HepG2 (cell line): ENCODE results near the gene CHMP4B. TPM values are rescaled to one million over a fixed set of nuclear protein-coding genes. Genes with fewer than 3 reads are reported as not detected.

Source experiments
- CBFB ChIP-seq: sonication (generic); formaldehyde crosslinking; IDR thresholded peaks from 2 replicates; pipeline ENCODE4 v1.4.0; 2020; ENCODE audit warnings: missing genetic modification reagents
- DPF2 ChIP-seq: sonication (generic); formaldehyde crosslinking; IDR thresholded peaks from 2 replicates; pipeline ENCODE4 v1.4.0; 2020; ENCODE audit warnings: mild to moderate bottlenecking, low read depth, missing genetic modification reagents, borderline replicate concordance
- ELF4 ChIP-seq: sonication (generic); formaldehyde crosslinking; IDR thresholded peaks from 2 replicates; pipeline ENCODE4 v1.5.0; 2020; ENCODE audit warnings: missing genetic modification reagents, mild to moderate bottlenecking, moderate library complexity, borderline replicate concordance
- IKZF1 ChIP-seq: fragments of 450-650 bp; IDR thresholded peaks from 2 replicates; pipeline ENCODE4 v1.7.1; 2016
- MTA1 ChIP-seq: sonication (generic); formaldehyde crosslinking; IDR thresholded peaks from 2 replicates; pipeline ENCODE4 v1.4.0; 2020; ENCODE audit warnings: missing genetic modification reagents, mild to moderate bottlenecking, borderline replicate concordance
- MYNN ChIP-seq: sonication (generic); formaldehyde crosslinking; IDR thresholded peaks from 2 replicates; pipeline ENCODE4 v1.4.0; 2020; ENCODE audit warnings: mild to moderate bottlenecking, low read depth, missing genetic modification reagents
- NCOA5 ChIP-seq: sonication (generic); formaldehyde crosslinking; IDR thresholded peaks from 2 replicates; pipeline ENCODE4 v1.4.0; 2020; ENCODE audit warnings: missing genetic modification reagents
- TCF12 ChIP-seq, 2 experiments: fragments of 450-650 bp in 1 of 2; sonication (generic) in 1 of 2; formaldehyde crosslinking in 1 of 2; IDR thresholded peaks; 2 replicates each; pipeline versions ENCODE4 v1.6.1 to v1.8.0; 2017 to 2022; ENCODE audit warnings: antibody characterized with exemption in 1 of 2, mild to moderate bottlenecking in 1 of 2, missing genetic modification reagents in 1 of 2, moderate library complexity in 1 of 2
- ZFP41 ChIP-seq: sonication (generic); formaldehyde crosslinking; IDR thresholded peaks from 2 replicates; pipeline ENCODE4 v1.4.0; 2020; ENCODE audit warnings: mild to moderate bottlenecking, missing genetic modification reagents, borderline replicate concordance
- ZKSCAN8 ChIP-seq: IDR thresholded peaks from 2 replicates; pipeline ENCODE4 v1.6.1; 2016; ENCODE audit warnings: borderline replicate concordance, missing genetic modification reagents, missing compliant biosample characterization
- ZNF235 ChIP-seq: sonication (generic); formaldehyde crosslinking; IDR thresholded peaks from 2 replicates; pipeline ENCODE4 v1.8.1; 2023; ENCODE audit warnings: mild to moderate bottlenecking, missing genetic modification reagents, borderline replicate concordance
- ZNF577 ChIP-seq: sonication (generic); formaldehyde crosslinking; IDR thresholded peaks from 2 replicates; pipeline ENCODE4 v1.4.0; 2020; ENCODE audit warnings: mild to moderate bottlenecking, low read depth, missing genetic modification reagents, borderline replicate concordance
- ZNF670 ChIP-seq: sonication (generic); formaldehyde crosslinking; IDR thresholded peaks from 2 replicates; pipeline ENCODE4 v1.8.0; 2022; ENCODE audit warnings: mild to moderate bottlenecking, missing genetic modification reagents, borderline replicate concordance
- polyA plus RNA-seq, 8 experiments: library from polyadenylated mRNA; depleted of rRNA in 3 of 8; stranded (reverse) in 7 of 8; unstranded in 1 of 8; fragments of >200 nt; fragmentation: Illumina TruSeq in 4 of 8; extraction: Trizol in 4 of 8; gene quantifications; 2 replicates each; pipeline versions ENCODE4 v1.2.1 to v1.2.3, GENCODE V29; 2011 to 2016; ENCODE audit warnings: low read depth in 4 of 8, missing spikeins in 1 of 8, mixed read lengths in 1 of 8; ENCODE audit not compliant: insufficient read depth in 1 of 8
- total RNA-seq, 5 experiments: library from RNA; depleted of rRNA; stranded (reverse); fragments of >200 nt; fragmentation: Illumina TruSeq; extraction: Trizol; gene quantifications; 2 replicates each; pipeline ENCODE4 v1.2.3, GENCODE V29; 2016; ENCODE audit warnings: low read depth in 1 of 5
- TF ChIP-seq, protein P1 (sequence below): sonication (generic); formaldehyde crosslinking; IDR thresholded peaks from 2 replicates; pipeline ENCODE4 v1.5.1; 2020; ENCODE audit warnings: missing genetic modification reagents, mild to moderate bottlenecking, borderline replicate concordance
- TF ChIP-seq, protein P2 (sequence below): sonication (generic); formaldehyde crosslinking; conservative IDR thresholded peaks from 2 replicates; pipeline ENCODE4 v1.4.0; 2020; ENCODE audit warnings: missing genetic modification reagents
- TF ChIP-seq, protein P3 (sequence below): sonication (generic); formaldehyde crosslinking; IDR thresholded peaks from 2 replicates; pipeline ENCODE4 v1.4.0; 2020; ENCODE audit warnings: missing genetic modification reagents, mild to moderate bottlenecking, borderline replicate concordance
- TF ChIP-seq, protein P4 (sequence below): IDR thresholded peaks from 2 replicates; pipeline ENCODE4 v1.6.1; 2012; ENCODE audit warnings: inconsistent platforms
- TF ChIP-seq, protein P5 (sequence below): sonication (generic); formaldehyde crosslinking; IDR thresholded peaks from 2 replicates; pipeline ENCODE4 v1.4.0; 2020; ENCODE audit warnings: missing genetic modification reagents
- TF ChIP-seq, protein P6 (sequence below): sonication (generic); formaldehyde crosslinking; IDR thresholded peaks from 2 replicates; pipeline ENCODE4 v1.4.0; 2020; ENCODE audit warnings: missing genetic modification reagents

The CHMP4B gene
- total and polyA plus RNA-seq, 2 of the 13 experiments (the other 11 are each of a cell fraction or from before 2014, with no cell fraction given) = 40.1 to 45.6 TPM

DNA sequence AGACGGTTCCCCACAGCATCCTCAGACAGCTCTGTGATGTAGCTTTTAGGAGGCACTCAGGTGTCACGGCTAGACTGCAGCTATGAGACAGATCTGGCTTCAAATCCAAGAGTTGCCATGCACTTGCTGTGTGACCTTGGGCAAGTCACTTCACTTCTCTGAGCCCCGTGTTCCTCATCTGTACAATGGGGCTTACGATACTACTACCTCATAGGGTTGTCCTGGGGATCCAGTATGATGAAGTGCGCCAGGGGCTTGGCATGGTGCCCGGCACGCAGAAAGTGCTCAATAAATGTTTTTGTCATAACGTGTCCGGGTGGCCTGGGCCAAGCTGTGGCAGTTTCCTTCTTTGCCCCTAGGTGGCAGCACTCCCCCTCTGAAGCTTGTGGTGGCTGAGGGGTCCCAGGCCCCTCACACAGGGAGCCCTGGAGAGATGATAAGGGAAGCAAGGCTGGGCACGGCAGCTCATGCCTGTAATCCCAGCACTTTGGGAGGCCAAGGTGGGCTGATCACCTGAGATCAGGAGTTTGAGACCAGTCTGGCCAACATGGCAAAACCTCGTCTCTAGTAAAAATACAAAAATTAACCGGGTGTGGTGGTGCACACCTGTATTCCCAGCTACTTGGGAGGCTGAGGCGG lies 19.1 kb upstream of the CHMP4B start (continued):
- TF ChIP-seq, protein P1, sequence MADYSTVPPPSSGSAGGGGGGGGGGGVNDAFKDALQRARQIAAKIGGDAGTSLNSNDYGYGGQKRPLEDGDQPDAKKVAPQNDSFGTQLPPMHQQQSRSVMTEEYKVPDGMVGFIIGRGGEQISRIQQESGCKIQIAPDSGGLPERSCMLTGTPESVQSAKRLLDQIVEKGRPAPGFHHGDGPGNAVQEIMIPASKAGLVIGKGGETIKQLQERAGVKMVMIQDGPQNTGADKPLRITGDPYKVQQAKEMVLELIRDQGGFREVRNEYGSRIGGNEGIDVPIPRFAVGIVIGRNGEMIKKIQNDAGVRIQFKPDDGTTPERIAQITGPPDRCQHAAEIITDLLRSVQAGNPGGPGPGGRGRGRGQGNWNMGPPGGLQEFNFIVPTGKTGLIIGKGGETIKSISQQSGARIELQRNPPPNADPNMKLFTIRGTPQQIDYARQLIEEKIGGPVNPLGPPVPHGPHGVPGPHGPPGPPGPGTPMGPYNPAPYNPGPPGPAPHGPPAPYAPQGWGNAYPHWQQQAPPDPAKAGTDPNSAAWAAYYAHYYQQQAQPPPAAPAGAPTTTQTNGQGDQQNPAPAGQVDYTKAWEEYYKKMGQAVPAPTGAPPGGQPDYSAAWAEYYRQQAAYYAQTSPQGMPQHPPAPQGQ = no peak
- TF ChIP-seq, protein P2, sequence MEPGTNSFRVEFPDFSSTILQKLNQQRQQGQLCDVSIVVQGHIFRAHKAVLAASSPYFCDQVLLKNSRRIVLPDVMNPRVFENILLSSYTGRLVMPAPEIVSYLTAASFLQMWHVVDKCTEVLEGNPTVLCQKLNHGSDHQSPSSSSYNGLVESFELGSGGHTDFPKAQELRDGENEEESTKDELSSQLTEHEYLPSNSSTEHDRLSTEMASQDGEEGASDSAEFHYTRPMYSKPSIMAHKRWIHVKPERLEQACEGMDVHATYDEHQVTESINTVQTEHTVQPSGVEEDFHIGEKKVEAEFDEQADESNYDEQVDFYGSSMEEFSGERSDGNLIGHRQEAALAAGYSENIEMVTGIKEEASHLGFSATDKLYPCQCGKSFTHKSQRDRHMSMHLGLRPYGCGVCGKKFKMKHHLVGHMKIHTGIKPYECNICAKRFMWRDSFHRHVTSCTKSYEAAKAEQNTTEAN (CRISPR knock-in tag) = no peak
- TF ChIP-seq, protein P3, sequence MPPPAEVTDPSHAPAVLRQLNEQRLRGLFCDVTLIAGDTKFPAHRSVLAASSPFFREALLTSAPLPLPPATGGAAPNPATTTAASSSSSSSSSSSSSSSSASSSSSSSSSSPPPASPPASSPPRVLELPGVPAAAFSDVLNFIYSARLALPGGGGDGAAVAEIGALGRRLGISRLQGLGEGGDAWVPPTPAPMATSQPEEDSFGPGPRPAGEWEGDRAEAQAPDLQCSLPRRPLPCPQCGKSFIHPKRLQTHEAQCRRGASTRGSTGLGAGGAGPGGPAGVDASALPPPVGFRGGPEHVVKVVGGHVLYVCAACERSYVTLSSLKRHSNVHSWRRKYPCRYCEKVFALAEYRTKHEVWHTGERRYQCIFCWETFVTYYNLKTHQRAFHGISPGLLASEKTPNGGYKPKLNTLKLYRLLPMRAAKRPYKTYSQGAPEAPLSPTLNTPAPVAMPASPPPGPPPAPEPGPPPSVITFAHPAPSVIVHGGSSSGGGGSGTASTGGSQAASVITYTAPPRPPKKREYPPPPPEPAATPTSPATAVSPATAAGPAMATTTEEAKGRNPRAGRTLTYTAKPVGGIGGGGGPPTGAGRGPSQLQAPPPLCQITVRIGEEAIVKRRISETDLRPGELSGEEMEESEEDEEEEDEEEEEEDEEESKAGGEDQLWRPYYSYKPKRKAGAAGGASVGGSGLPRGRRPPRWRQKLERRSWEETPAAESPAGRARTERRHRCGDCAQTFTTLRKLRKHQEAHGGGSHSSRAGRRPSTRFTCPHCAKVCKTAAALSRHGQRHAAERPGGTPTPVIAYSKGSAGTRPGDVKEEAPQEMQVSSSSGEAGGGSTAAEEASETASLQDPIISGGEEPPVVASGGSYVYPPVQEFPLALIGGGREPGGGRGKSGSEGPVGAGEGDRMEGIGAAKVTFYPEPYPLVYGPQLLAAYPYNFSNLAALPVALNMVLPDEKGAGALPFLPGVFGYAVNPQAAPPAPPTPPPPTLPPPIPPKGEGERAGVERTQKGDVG (CRISPR knock-in tag) = no peak
- TF ChIP-seq, protein P4, sequence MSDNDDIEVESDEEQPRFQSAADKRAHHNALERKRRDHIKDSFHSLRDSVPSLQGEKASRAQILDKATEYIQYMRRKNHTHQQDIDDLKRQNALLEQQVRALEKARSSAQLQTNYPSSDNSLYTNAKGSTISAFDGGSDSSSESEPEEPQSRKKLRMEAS = no peak
- no peak for TF ChIP-seq MTA1 (CRISPR knock-in tag)
- TF ChIP-seq, protein P5, sequence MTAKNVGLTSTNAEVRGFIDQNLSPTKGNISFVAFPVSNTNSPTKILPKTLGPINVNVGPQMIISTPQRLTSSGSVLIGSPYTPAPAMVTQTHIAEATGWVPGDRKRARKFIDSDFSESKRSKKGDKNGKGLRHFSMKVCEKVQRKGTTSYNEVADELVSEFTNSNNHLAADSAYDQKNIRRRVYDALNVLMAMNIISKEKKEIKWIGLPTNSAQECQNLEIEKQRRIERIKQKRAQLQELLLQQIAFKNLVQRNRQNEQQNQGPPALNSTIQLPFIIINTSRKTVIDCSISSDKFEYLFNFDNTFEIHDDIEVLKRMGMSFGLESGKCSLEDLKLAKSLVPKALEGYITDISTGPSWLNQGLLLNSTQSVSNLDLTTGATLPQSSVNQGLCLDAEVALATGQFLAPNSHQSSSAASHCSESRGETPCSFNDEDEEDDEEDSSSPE = no peak
- TF ChIP-seq ZNF577 (CRISPR knock-in tag) = no peak
- 0 out of 2 replicates have a peak, but pooled peaks have one; percentile 43 for TF ChIP-seq ZFP41 (CRISPR knock-in tag)
- peak; percentile 97; the same call in 1 of the 2 replicates for TF ChIP-seq ZKSCAN8 (CRISPR knock-in tag)
- TF ChIP-seq ZNF235 (CRISPR knock-in tag) = no peak
- no peak for TF ChIP-seq ELF4
- TF ChIP-seq MYNN (CRISPR knock-in tag) = no peak
- TF ChIP-seq IKZF1 = no peak
- no peak for TF ChIP-seq NCOA5 (CRISPR knock-in tag)
- no peak for TF ChIP-seq TCF12 (IDR thresholded peaks at IDR 0.05)
- TF ChIP-seq TCF12 (CRISPR knock-in tag; IDR thresholded peaks at IDR 0.05) = no peak
- TF ChIP-seq CBFB (CRISPR knock-in tag) = no peak
- TF ChIP-seq, protein P6, sequence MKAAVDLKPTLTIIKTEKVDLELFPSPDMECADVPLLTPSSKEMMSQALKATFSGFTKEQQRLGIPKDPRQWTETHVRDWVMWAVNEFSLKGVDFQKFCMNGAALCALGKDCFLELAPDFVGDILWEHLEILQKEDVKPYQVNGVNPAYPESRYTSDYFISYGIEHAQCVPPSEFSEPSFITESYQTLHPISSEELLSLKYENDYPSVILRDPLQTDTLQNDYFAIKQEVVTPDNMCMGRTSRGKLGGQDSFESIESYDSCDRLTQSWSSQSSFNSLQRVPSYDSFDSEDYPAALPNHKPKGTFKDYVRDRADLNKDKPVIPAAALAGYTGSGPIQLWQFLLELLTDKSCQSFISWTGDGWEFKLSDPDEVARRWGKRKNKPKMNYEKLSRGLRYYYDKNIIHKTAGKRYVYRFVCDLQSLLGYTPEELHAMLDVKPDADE (CRISPR knock-in tag) = no peak
- no peak for TF ChIP-seq ZNF670 (CRISPR knock-in tag)
- no peak for TF ChIP-seq DPF2
